HG03064 (cell line): ENCODE data around the gene DPH3.
A peak's percentile ranks its signal among the peaks of the same experiment; 100 is the strongest.
"Not testable (repeated sequence)": the region's sequence is repeated elsewhere in the genome, so short reads cannot be mapped to it uniquely, and the experiment has no call there.

Experiments used
- ATAC-seq: cut with Tn5 transposase; IDR thresholded peaks from one replicate; pipeline ENCODE4 v1.9.1; 2021; ENCODE audit warnings: low read depth; ENCODE audit not compliant: unreplicated experiment

DPH3 gene

GRCh38 chr3:16264708-16265454, at the start of gene DPH3, which contains the start of gene OXNAD1:
Gene DPH3 (minus strand): TSS chr3:16264943. CDS start chr3:16264876, 67 bp downstream.
Gene OXNAD1 (plus strand): TSS chr3:16265212. CDS start chr3:16270953, 5,741 bp downstream.
- ATAC-seq, result peak; percentile 99

GRCh38 chr3:16313886-16314645, 49.3 kb upstream of the DPH3 start:
- ATAC-seq, result no peak

GRCh38 chr3:16311960-16312451, 47.3 kb upstream of the DPH3 start:
- ATAC-seq, result peak; percentile 70

- ATAC-seq, result not testable (repeated sequence)
Observed at GRCh38 chr3:16310486-16310885, 45.7 kb upstream of the DPH3 start.

- peak; percentile 72 for ATAC-seq
Observed at GRCh38 chr3:16309558-16309957, 44.8 kb upstream of the DPH3 start.

- ATAC-seq, result no peak
Observed at GRCh38 chr3:16308727-16309126, 44.0 kb upstream of the DPH3 start.

- no peak for ATAC-seq
Observed at GRCh38 chr3:16307832-16308531, 43.2 kb upstream of the DPH3 start.

- ATAC-seq, result no peak
Observed at GRCh38 chr3:16305111-16305541, 40.4 kb upstream of the DPH3 start.

GRCh38 chr3:16304061-16305010, 39.6 kb upstream of the DPH3 start:
- no peak for ATAC-seq

GRCh38 chr3:16303037-16303575, 38.4 kb upstream of the DPH3 start:
- ATAC-seq, result no peak

- ATAC-seq, result no peak
Observed at GRCh38 chr3:16302082-16302631, 37.4 kb upstream of the DPH3 start.

GRCh38 chr3:16301507-16301906, 36.8 kb upstream of the DPH3 start:
- no peak for ATAC-seq

- peak; percentile 76 for ATAC-seq
Observed at GRCh38 chr3:16300881-16301359, 36.2 kb upstream of the DPH3 start.

- ATAC-seq, result peak; percentile 43
Observed at GRCh38 chr3:16300307-16300706, 35.6 kb upstream of the DPH3 start.

GRCh38 chr3:16299746-16300145, 35.0 kb upstream of the DPH3 start:
- ATAC-seq, result no peak

GRCh38 chr3:16298891-16299290, 34.1 kb upstream of the DPH3 start:
- no peak for ATAC-seq

GRCh38 chr3:16297997-16298885, 33.5 kb upstream of the DPH3 start:
- ATAC-seq, result no peak

- ATAC-seq, result no peak
Observed at GRCh38 chr3:16295298-16295890, 30.7 kb upstream of the DPH3 start.
